ENCODE results near the gene ITPKB.

- TF ChIP-seq CTCF (IDR thresholded peaks at IDR 0.05): no peak
- no peak for TF ChIP-seq POLR2A (IDR thresholded peaks at IDR 0.05)
These were observed 152.2 kb downstream of the ITPKB start for GRCh38 chr1:226586650-226587422.
